HUES48 (cell line): ENCODE results near the gene PSMB5.

Experiments
- H3K27ac ChIP-seq: one replicate; pipeline ENCODE4 v1.7.0; 2013; ENCODE audit warnings: low read depth, low read length, inconsistent platforms
- H3K27me3 ChIP-seq: 2 replicates; pipeline ENCODE4 v1.6.1; 2013; ENCODE audit warnings: mild to moderate bottlenecking, low read length; ENCODE audit not compliant: control insufficient read depth, insufficient read depth
- H3K36me3 ChIP-seq: 2 replicates; pipeline ENCODE4 v1.6.1; 2013; ENCODE audit warnings: low read length; ENCODE audit not compliant: control insufficient read depth, insufficient read depth
- H3K4me1 ChIP-seq: 2 replicates; pipeline ENCODE4 v1.6.1; 2013; ENCODE audit warnings: mild to moderate bottlenecking, low read length; ENCODE audit not compliant: control insufficient read depth, insufficient read depth
- H3K4me3 ChIP-seq: 2 replicates; pipeline ENCODE4 v1.5.1; 2013; ENCODE audit warnings: mild to moderate bottlenecking, low read depth, low read length
- H3K9ac ChIP-seq: 2 replicates; pipeline ENCODE4 v1.6.1; 2013; ENCODE audit warnings: mild to moderate bottlenecking, low read depth, low read length, moderate library complexity
- H3K9me3 ChIP-seq: 2 replicates; pipeline ENCODE4 v1.6.1; 2013; ENCODE audit warnings: low read length; ENCODE audit not compliant: control insufficient read depth, insufficient read depth

The PSMB5 gene

DNA sequence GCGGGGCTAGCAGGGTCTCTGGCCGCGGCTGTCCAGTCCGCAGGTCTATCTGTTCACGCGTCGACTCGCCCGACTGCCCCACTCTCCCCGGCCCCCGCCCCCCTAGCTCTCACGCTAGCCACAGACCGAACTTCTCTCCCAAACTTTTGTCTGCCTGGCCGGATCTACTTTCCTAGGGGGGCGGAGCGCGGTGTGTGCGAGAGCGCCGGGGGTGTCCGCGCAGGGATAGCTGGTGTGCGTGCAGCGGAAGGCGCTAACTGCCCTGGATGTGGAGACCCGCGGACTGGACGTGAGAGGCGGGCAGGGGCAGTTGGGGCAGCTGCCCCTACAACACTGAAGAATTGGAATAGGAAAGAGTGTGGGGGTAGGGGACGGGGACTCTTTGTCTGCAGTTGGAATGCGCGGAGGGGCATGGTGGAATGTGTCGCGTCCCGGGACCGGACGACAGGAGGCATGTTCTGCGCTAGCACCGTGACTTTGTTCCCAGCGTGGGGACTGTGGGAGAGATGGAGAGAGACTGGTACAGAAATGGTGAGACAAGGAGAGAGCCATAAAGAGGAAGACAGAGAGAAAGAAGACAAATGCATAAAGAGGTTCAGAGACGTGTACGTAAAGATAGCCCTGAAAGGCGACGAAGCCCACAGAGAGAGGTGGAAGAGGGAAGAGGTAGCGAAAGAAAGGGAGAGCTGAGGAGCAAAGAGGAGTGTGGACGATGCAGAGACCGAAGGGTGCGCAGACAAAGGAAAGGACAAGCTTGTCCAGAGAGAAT, 52.0 kb downstream of the PSMB5 start, which contains the start of gene AJUBA:
Gene AJUBA, minus strand, starts transcription at position 75 of the 769 bp plus-strand sequence. CDS start 285 bp downstream, outside the sequence.
- peaks cover 9% of the 10 kb centered on the region for H3K36me3 ChIP-seq
- H3K9me3 ChIP-seq, result no peaks in the 10 kb centered on the region
- H3K4me3 ChIP-seq, result peak within 1 kb of the TSS; percentile 88
- peak within 1 kb of the TSS; percentile 75 for H3K27ac ChIP-seq
- peak within 1 kb of the TSS; percentile 78 for H3K9ac ChIP-seq
- peaks cover 29% of the 10 kb centered on the region for H3K4me1 ChIP-seq
- H3K27me3 ChIP-seq, result peaks cover 8% of the 10 kb centered on the region; the same call in 1 of the 2 replicates

GRCh38 chr14:22981876-22982476, 52.7 kb downstream of the PSMB5 start:
- Histone ChIP-seq H3K9ac (peak overlapping the region; percentile 78), H3K4me1 (peaks cover 35% of the 10 kb centered on the region), H3K27ac (peak overlapping the region; percentile 75), H3K4me3 (peak overlapping the region; percentile 88), H3K36me3 (peaks cover 13% of the 10 kb centered on the region), H3K27me3 (peaks cover 8% of the 10 kb centered on the region; the same call in 1 of the 2 replicates), H3K9me3 (no peaks in the 10 kb centered on the region)

DNA sequence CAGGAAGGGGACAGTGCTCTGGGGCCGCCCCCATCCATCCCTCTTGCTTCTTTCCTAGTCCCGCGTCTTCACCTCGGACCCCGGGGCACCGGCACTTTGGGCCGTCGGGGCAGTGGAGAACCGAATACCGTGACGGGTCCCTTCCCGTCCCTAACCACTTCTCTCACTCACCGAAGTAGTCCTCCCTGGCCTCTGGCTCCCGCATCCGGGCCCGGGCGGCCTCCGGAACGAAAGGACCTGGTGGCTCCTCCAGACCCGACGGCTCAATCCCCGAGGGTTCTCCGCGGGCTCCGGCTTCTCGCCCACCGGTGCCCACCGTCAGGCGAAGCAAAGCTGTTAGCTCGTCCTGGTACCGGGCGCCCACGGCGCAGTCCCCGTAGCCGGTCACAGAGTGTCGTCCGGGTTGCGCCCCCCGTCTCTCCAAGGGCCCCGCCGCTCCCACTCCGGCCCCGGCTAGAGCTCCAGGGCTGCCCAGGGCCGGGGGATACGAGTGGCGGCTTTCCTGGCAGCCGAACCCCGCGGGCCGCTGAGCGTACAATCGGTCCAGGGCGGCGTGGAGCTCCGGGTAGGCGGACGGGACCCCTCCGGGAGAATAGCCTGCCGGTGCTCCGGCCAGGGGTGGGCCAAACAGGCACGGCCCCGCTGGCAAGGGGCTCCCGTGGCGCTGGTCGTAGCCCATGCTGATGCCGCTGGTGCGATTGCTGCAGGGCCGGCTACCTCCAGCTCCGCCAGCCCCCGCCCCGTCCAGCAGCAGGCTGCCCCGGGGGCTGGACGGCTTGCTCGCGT, 53.4 kb downstream of the PSMB5 start:
- Histone ChIP-seq H3K4me1 (peaks cover 41% of the 10 kb centered on the region), H3K9me3 (no peaks in the 10 kb centered on the region), H3K27ac (peak overlapping the region; percentile 75), H3K9ac (peak overlapping the region; percentile 78), H3K4me3 (peak overlapping the region; percentile 88), H3K36me3 (peaks cover 20% of the 10 kb centered on the region), H3K27me3 (peaks cover 8% of the 10 kb centered on the region; the same call in 1 of the 2 replicates)

GRCh38 chr14:22980672-22981089, 54.0 kb downstream of the PSMB5 start:
- H3K9me3 ChIP-seq, result no peaks in the 10 kb centered on the region

GRCh38 chr14:22979748-22980392, 54.8 kb downstream of the PSMB5 start:
- Histone ChIP-seq H3K4me1 (peaks cover 44% of the 10 kb centered on the region), H3K27me3 (peaks cover 8% of the 10 kb centered on the region; the same call in 1 of the 2 replicates), H3K4me3 (peak overlapping the region; percentile 75), H3K27ac (peak overlapping the region; percentile 25), H3K9ac (peak overlapping the region; percentile 38; the same call in 1 of the 2 replicates), H3K9me3 (no peaks in the 10 kb centered on the region), H3K36me3 (peaks cover 32% of the 10 kb centered on the region)

More at GRCh38 chr14:22980672-22981089, 54.0 kb downstream of the PSMB5 start:
- peak overlapping the region; percentile 78 for H3K9ac ChIP-seq
- peak overlapping the region; percentile 88 for H3K4me3 ChIP-seq
- peak overlapping the region; percentile 75 for H3K27ac ChIP-seq
- peaks cover 44% of the 10 kb centered on the region for H3K4me1 ChIP-seq
- peaks cover 8% of the 10 kb centered on the region; the same call in 1 of the 2 replicates for H3K27me3 ChIP-seq
- H3K36me3 ChIP-seq, result peaks cover 25% of the 10 kb centered on the region

DNA sequence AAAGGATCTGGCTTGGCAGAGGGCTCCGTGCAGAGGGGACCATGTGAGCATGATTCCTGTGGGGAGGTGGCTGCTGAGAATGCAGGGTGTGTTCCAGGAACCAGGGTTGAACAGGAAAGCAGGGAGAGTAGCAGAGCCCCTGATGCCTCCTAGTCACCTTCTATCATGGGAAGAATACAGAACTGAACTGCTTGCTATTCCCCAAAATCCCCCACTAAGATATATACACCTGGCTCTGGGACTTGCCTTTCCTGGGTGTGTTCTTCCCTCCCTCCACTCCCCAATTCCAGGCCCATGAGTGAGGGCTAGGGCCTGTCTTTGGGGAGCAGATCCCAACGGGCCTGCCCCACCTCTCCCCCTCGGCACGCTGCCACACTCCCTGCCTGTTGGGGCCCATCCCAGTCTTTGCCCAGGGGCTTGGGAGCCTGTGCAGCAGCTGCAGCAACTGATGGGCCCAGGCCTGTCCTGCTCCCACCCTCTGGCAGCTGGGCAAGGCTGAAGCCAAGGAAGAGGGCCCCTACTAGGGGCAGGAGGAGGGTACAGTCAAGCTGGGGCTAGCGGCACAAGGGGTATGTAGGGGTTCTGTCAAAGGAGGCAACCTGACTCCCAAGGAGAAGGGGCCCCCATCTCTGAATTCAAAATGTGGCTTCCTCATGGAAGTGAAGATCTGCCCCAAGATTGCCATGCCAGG, 55.6 kb downstream of the PSMB5 start:
- Histone ChIP-seq H3K4me3 (peak overlapping the region; percentile 75), H3K9ac (no peak overlapping the region), H3K36me3 (peaks cover 39% of the 10 kb centered on the region), H3K4me1 (peaks cover 44% of the 10 kb centered on the region), H3K27me3 (peaks cover 8% of the 10 kb centered on the region; the same call in 1 of the 2 replicates), H3K27ac (peak overlapping the region; percentile 92), H3K9me3 (no peaks in the 10 kb centered on the region)

DNA sequence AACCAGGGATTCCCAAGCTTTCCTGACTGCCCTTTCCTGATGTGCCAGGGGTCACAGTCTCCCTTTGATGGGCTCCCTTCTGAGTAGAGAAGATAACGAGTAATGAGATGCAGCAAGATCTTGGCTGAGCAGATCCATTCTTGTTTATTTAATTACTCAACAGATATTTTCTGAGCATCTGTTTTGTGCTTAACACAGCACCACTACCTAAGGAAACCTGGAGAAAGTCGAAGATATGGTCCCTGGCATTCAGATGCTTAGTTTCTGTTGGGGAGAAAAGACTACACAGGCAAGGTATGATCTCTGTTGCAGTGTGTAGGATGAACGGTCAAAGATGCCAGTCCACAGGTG, 56.2 kb downstream of the PSMB5 start:
- H3K27me3 ChIP-seq, result peaks cover 8% of the 10 kb centered on the region; the same call in 1 of the 2 replicates
- H3K4me3 ChIP-seq, result peak overlapping the region; percentile 75; the same call in 1 of the 2 replicates
- peaks cover 44% of the 10 kb centered on the region for H3K36me3 ChIP-seq
- H3K27ac ChIP-seq, result peak overlapping the region; percentile 92
- peak overlapping the region; percentile 2; the same call in 1 of the 2 replicates for H3K9ac ChIP-seq
- peaks cover 44% of the 10 kb centered on the region for H3K4me1 ChIP-seq
- H3K9me3 ChIP-seq, result no peaks in the 10 kb centered on the region

- Histone ChIP-seq H3K36me3 (peaks cover 50% of the 10 kb centered on the region), H3K9me3 (no peaks in the 10 kb centered on the region), H3K4me1 (peaks cover 40% of the 10 kb centered on the region), H3K27ac (peak overlapping the region; percentile 92), H3K9ac (peak overlapping the region; percentile 27; the same call in 1 of the 2 replicates), H3K27me3 (peaks cover 8% of the 10 kb centered on the region; the same call in 1 of the 2 replicates), H3K4me3 (peak overlapping the region; percentile 38; the same call in 1 of the 2 replicates)
Observed at GRCh38 chr14:22977684-22978486, 56.8 kb downstream of the PSMB5 start.

DNA sequence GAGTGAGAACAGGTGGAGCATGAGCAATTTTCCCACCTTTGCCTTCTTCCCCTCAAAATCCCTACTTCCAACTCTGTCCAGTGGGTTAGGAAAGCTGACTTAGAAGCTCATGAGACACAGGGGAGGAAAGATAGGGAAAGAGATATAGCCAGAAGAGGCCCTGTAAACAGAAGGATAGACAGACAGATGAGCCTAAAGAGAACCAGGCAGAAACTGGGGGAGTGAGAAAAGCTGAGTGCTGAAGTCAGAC, 57.3 kb downstream of the PSMB5 start:
- Histone ChIP-seq H3K27ac (peak overlapping the region; percentile 92), H3K9ac (peak overlapping the region; percentile 27)

More for the DNA sequence above, 57.3 kb downstream of the PSMB5 start:
- no peaks in the 10 kb centered on the region for H3K9me3 ChIP-seq
- peak overlapping the region; percentile 2; the same call in 1 of the 2 replicates for H3K4me3 ChIP-seq
- peaks cover 8% of the 10 kb centered on the region; the same call in 1 of the 2 replicates for H3K27me3 ChIP-seq
- H3K36me3 ChIP-seq, result peaks cover 56% of the 10 kb centered on the region
- H3K4me1 ChIP-seq, result peaks cover 40% of the 10 kb centered on the region
